H1 (cell line): ENCODE data around the gene MGARP. TPM values are rescaled to one million over a fixed set of nuclear protein-coding genes. Genes with fewer than 3 reads are reported as not detected.
A peak's percentile ranks its signal among the peaks of the same experiment; 100 is the strongest.

Source experiments
- CTCF ChIA-PET: fragments of 300-600 bp; sonication (Branson Sonifier 250); formaldehyde crosslinking; loops from one replicate; lab custom pipeline; 2021; ENCODE audit not compliant: partially characterized antibody; lab: Charles Lee
- POLR2A ChIA-PET: fragments of 300-600 bp; sonication (Branson Sonifier 250); formaldehyde crosslinking; loops from one replicate; lab custom pipeline; 2021; ENCODE audit warnings: inconsistent platforms; ENCODE audit not compliant: partially characterized antibody; lab: Charles Lee
- DNase-seq, 2 experiments: peaks; one replicate each; pipeline versions ENCODE4 v3.0.0 to v3.0.0-alpha.2; 2010 to 2022; ENCODE audit warnings: low spot score in 2 of 2, low read depth in 1 of 2, mixed read lengths in 1 of 2
- FAIRE-seq: peaks from 2 replicates; lab custom pipeline; 2011; peaks lifted over from hg19 to GRCh38; lab: Jason Lieb, UNC
- H2AFZ ChIP-seq: 2 replicates; pipeline ENCODE4 v1.8.1; 2012; ENCODE audit warnings: low read length, inconsistent platforms
- H2AK5ac ChIP-seq: 2 replicates; pipeline ENCODE4 v1.6.1; 2013; ENCODE audit warnings: low read depth, low read length
- H2BK120ac ChIP-seq: replicated peaks from 2 replicates; pipeline ENCODE3; 2013; ENCODE audit warnings: low read depth, low read length, inconsistent platforms
- H2BK12ac ChIP-seq: 2 replicates; pipeline ENCODE4 v1.6.1; 2013; ENCODE audit warnings: low read depth, low read length
- H2BK15ac ChIP-seq: 2 replicates; pipeline ENCODE4 v1.6.1; 2013; ENCODE audit warnings: low read length
- H2BK20ac ChIP-seq: 2 replicates; pipeline ENCODE4 v1.6.1; 2013; ENCODE audit warnings: low read length
- H2BK5ac ChIP-seq: 2 replicates; pipeline ENCODE4 v1.6.1; 2013; ENCODE audit warnings: low read depth, low read length
- H3K14ac ChIP-seq: 2 replicates; pipeline ENCODE4 v1.6.1; 2013; ENCODE audit warnings: inconsistent platforms; ENCODE audit not compliant: insufficient read length
- H3K18ac ChIP-seq: 2 replicates; pipeline ENCODE4 v1.6.1; 2013; ENCODE audit warnings: low read length; ENCODE audit errors: extremely low read depth
- H3K23ac ChIP-seq: 2 replicates; pipeline ENCODE4 v1.6.1; 2013; ENCODE audit warnings: inconsistent platforms; ENCODE audit not compliant: insufficient read length
- H3K23me2 ChIP-seq: 2 replicates; pipeline ENCODE4 v1.6.1; 2013; ENCODE audit warnings: low read depth, low read length
- H3K27ac ChIP-seq: 2 replicates; pipeline ENCODE4 v1.6.1; 2011; ENCODE audit warnings: low read depth, low read length, inconsistent platforms
- H3K27me3 ChIP-seq, 4 experiments: replicated peaks in 1 of 4; 1 replicate in 1 of 4; 2 replicates in 3 of 4; pipeline versions ENCODE4 v1.6.1 to v1.8.1; 2011 to 2013; ENCODE audit warnings: low read length in 3 of 4, mild to moderate bottlenecking in 3 of 4, inconsistent platforms in 2 of 4, mixed read lengths in 2 of 4, moderate library complexity in 1 of 4; ENCODE audit not compliant: control insufficient read depth in 3 of 4, insufficient read depth in 3 of 4; ENCODE audit errors: extremely low read depth in 1 of 4
- H3K36me3 ChIP-seq, 4 experiments: 2 replicates each; pipeline versions ENCODE4 v1.6.1 to v1.8.1; 2011 to 2013; ENCODE audit warnings: mild to moderate bottlenecking in 4 of 4, low read length in 3 of 4, moderate library complexity in 2 of 4, control low read depth in 1 of 4, inconsistent platforms in 1 of 4; ENCODE audit not compliant: insufficient read depth in 4 of 4, control insufficient read depth in 2 of 4
- H3K4ac ChIP-seq: replicated peaks from 2 replicates; pipeline ENCODE3; 2013; ENCODE audit warnings: low read length, low read depth, mixed read lengths, inconsistent platforms; ENCODE audit not compliant: insufficient read length
- H3K4me1 ChIP-seq, 4 experiments: replicated peaks in 1 of 4; 1 replicate in 1 of 4; 2 replicates in 3 of 4; pipeline versions ENCODE4 v1.6.1 to v1.8.1; 2011 to 2013; ENCODE audit warnings: low read length in 3 of 4, inconsistent platforms in 2 of 4, mixed read lengths in 1 of 4; ENCODE audit not compliant: insufficient read depth in 4 of 4, control insufficient read depth in 3 of 4
- H3K4me2 ChIP-seq, 2 experiments: 2 replicates each; pipeline versions ENCODE4 v1.6.1 to v1.8.1; 2011 to 2013; ENCODE audit warnings: low read depth in 2 of 2, low read length in 2 of 2, control low read depth in 1 of 2, inconsistent platforms in 1 of 2, mild to moderate bottlenecking in 1 of 2; ENCODE audit not compliant: insufficient read depth in 1 of 2
- H3K4me3 ChIP-seq, 4 experiments: fragments of 200-600, 300-600 bp in 1 of 4; sonication (generic), shearing (Covaris generic), sonication (Bioruptor Twin) in 1 of 4; 2 replicates each; pipeline versions ENCODE4 v1.5.1 to v1.8.1; 2011 to 2016; ENCODE audit warnings: low read length in 4 of 4, low read depth in 3 of 4, control low read depth in 2 of 4, inconsistent platforms in 2 of 4, mild to moderate bottlenecking in 2 of 4, mixed read lengths in 1 of 4, moderate library complexity in 1 of 4; ENCODE audit not compliant: insufficient read depth in 2 of 4; ENCODE audit errors: extremely low read depth in 1 of 4
- H3K56ac ChIP-seq: replicated peaks from 2 replicates; pipeline ENCODE3; 2013; ENCODE audit warnings: low read depth, mild to moderate bottlenecking, mixed read lengths, low read length, inconsistent platforms; ENCODE audit not compliant: insufficient read length
- H3K79me1 ChIP-seq: 2 replicates; pipeline ENCODE4 v1.6.1; 2013; ENCODE audit warnings: low read depth, low read length, control low read depth
- H3K79me2 ChIP-seq, 2 experiments: 2 replicates each; pipeline versions ENCODE4 v1.6.1 to v1.8.1; 2012 to 2013; ENCODE audit warnings: low read length in 2 of 2, mild to moderate bottlenecking in 2 of 2, inconsistent platforms in 1 of 2; ENCODE audit not compliant: insufficient read depth in 2 of 2, control insufficient read depth in 1 of 2
- H3K9ac ChIP-seq, 4 experiments: replicated peaks in 1 of 4; 1 replicate in 1 of 4; 2 replicates in 3 of 4; pipeline versions ENCODE4 v1.6.1 to v1.8.1; 2011 to 2013; ENCODE audit warnings: low read depth in 3 of 4, low read length in 3 of 4, control low read depth in 2 of 4, mild to moderate bottlenecking in 2 of 4, moderate library complexity in 2 of 4, inconsistent platforms in 1 of 4; ENCODE audit errors: extremely low read depth in 1 of 4
- H3K9me3 ChIP-seq, 2 experiments: 2 replicates each; pipeline versions ENCODE4 v1.6.1 to v1.8.1; 2012 to 2013; ENCODE audit warnings: mild to moderate bottlenecking in 2 of 2, moderate library complexity in 2 of 2, control low read depth in 1 of 2, inconsistent platforms in 1 of 2, low read depth in 1 of 2, low read length in 1 of 2, mixed read lengths in 1 of 2; ENCODE audit not compliant: insufficient read depth in 2 of 2
- H4K20me1 ChIP-seq, 2 experiments: replicated peaks in 1 of 2; 2 replicates each; pipeline versions ENCODE3 to v1.8.1; 2011 to 2013; ENCODE audit warnings: inconsistent platforms in 2 of 2, low read length in 2 of 2, mild to moderate bottlenecking in 1 of 2; ENCODE audit not compliant: insufficient read depth in 2 of 2, control insufficient read depth in 1 of 2
- H4K5ac ChIP-seq: 2 replicates; pipeline ENCODE4 v1.6.1; 2013; ENCODE audit warnings: low read length, low read depth, mixed read lengths, inconsistent platforms; ENCODE audit not compliant: insufficient read length
- H4K8ac ChIP-seq: 2 replicates; pipeline ENCODE4 v1.8.0; 2013; ENCODE audit warnings: mild to moderate bottlenecking, moderate library complexity, low read length, inconsistent platforms; ENCODE audit not compliant: insufficient read depth; ENCODE audit errors: extremely low read depth
- H4K91ac ChIP-seq: replicated peaks from 2 replicates; pipeline ENCODE3; 2013; ENCODE audit warnings: low read length, mixed read lengths, inconsistent platforms; ENCODE audit not compliant: insufficient read length
- KDM1A ChIP-seq: fragments of 200-600, 300-600 bp; sonication (generic); IDR thresholded peaks from 2 replicates; pipeline ENCODE4 v1.7.1; 2016; ENCODE audit warnings: mild to moderate bottlenecking, low read length, borderline replicate concordance
- SP2 ChIP-seq: IDR thresholded peaks from 2 replicates; pipeline ENCODE4 v1.6.1; 2012; ENCODE audit warnings: mild to moderate bottlenecking, low read length, inconsistent platforms
- WGBS, 2 experiments: shearing (Covaris generic) in 1 of 2; methylation state at CpG; one replicate each; pipeline versions ENCODE4 v1.1.6 to v1.1.7; 2013 to 2015; ENCODE audit warnings: low lambda C conversion rate in 2 of 2, mixed read lengths in 2 of 2, inconsistent platforms in 1 of 2, low coverage in 1 of 2, missing lambda C conversion rate in 1 of 2; ENCODE audit not compliant: insufficient replicate concordance in 2 of 2, insufficient coverage in 1 of 2, insufficient read length in 1 of 2; ENCODE audit errors: extremely low coverage in 1 of 2, missing lambda C conversion rate in 1 of 2; 5-methylcytosine and 5-hydroxymethylcytosine counted together
- polyA plus RNA-seq, 7 experiments: library from polyadenylated mRNA; depleted of rRNA in 3 of 7; stranded (reverse) in 5 of 7; unstranded in 2 of 7; fragments of >200 nt in 5 of 7; fragments of 200-250 nt in 2 of 7; gene quantifications; 1 replicate in 5 of 7; 2 replicates in 1 of 7; 4 replicates in 1 of 7; pipeline versions ENCODE4 v1.2.1 to v1.2.3, GENCODE V29; 2011 to 2013; ENCODE audit warnings: missing spikeins in 2 of 7, mixed read lengths in 2 of 7
- total RNA-seq: library from RNA; stranded (reverse); fragmentation: NEBNext Ultra II Directional; extraction: Animal tissue kit (Norgen Biotek cat#: 25700); gene quantifications from 2 replicates; pipeline ENCODE4 v1.2.1, GENCODE V29; 2021

MGARP gene
- total and polyA plus RNA-seq, 2 of the 8 experiments (the other 6 are each of a cell fraction or from before 2014, with no cell fraction given) = 2.8 to 4.5 TPM

DNA sequence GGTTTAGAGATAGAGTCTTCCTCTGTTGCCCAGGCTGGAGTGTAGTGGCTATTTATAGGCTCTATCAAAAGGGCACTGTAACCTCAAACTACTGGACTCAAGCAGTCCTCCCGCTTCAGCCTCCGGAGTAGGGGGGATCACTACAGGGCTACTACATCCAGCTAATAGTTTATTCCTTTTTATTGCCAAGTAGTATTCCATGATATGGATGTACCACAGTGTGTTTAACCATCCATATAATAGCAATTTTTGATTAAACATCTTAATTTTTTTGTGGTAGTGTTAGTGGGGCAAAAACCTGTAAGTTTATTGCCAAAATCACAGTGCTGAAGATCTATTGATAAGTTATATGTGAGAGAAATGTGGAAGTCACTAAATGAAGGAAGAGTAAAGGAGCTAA lies 24.9 kb upstream of the MGARP start:
- H3K4me2 ChIP-seq = no peak overlapping the region
- no peak overlapping the region for H2BK15ac ChIP-seq
- H3K23me2 ChIP-seq = peaks cover 6% of the 10 kb centered on the region
- H4K8ac ChIP-seq = no peak overlapping the region
- no peak overlapping the region for H2BK120ac ChIP-seq
- H3K9ac ChIP-seq = no peak overlapping the region
- POLR2A ChIA-PET = interaction anchor here (0.6 to 0.8 kb wide), 3 partner anchors 11 to 275 kb away, joined by 3 to 4 read pairs (median 4); no protein-coding TSS in a partner anchor
- no peak overlapping the region for H2AK5ac ChIP-seq
- peaks cover 60 to 90% of the 10 kb centered on the region in 2 experiments for H3K79me2 ChIP-seq
- H2BK5ac ChIP-seq = no peak overlapping the region
- CTCF ChIA-PET = interaction anchor here (0.6 to 1.3 kb wide), 3 partner anchors 10 to 78 kb away, joined by 3 to 5 read pairs (median 4); no protein-coding TSS in a partner anchor
- H3K9me3 ChIP-seq = peaks cover 4% of the 10 kb centered on the region in 2 experiments; a peak in 3 of 4 replicates
- H4K91ac ChIP-seq = no peak overlapping the region
- no peak overlapping the region for H2BK12ac ChIP-seq
- no peaks in the 10 kb centered on the region for H3K27me3 ChIP-seq
- no peak overlapping the region for H3K27ac ChIP-seq
- H3K23ac ChIP-seq = no peak overlapping the region
- H3K56ac ChIP-seq = no peak overlapping the region
- peaks cover 0 to 3% (median 1%) of the 10 kb centered on the region in 4 experiments; a peak in 2 of 7 replicates for H3K4me1 ChIP-seq
- FAIRE-seq (no peak), DNase-seq (no peak)
- peaks cover 9 to 12% of the 10 kb centered on the region in 2 experiments for H4K20me1 ChIP-seq
- TF ChIP-seq KDM1A = peak; percentile 87
- no peak for TF ChIP-seq SP2
- no peak overlapping the region for H3K14ac ChIP-seq
- H3K36me3 ChIP-seq = peaks cover 0 to 26% (median 4%) of the 10 kb centered on the region in 4 experiments; a peak in 3 of 8 replicates
- H2BK20ac ChIP-seq = no peak overlapping the region
- H3K79me1 ChIP-seq = no peaks in the 10 kb centered on the region
- WGBS, 2 experiments = 100% methylated on average over 2 of the region's 2 CpGs; no CpG with 5 or more reads in 1 of the 2 experiments
- H3K4me3 ChIP-seq = no peak overlapping the region
- H3K18ac ChIP-seq = no peak overlapping the region
- no peak overlapping the region for H2AFZ ChIP-seq
- H4K5ac ChIP-seq = no peak overlapping the region
- no peak overlapping the region for H3K4ac ChIP-seq
